Stomach (tissue), 9 donors: ENCODE data around the gene SLC17A9. TPM values are rescaled to one million over a fixed set of nuclear protein-coding genes. Genes with fewer than 3 reads are reported as not detected.
A peak's percentile ranks its signal among the peaks of the same experiment; 100 is the strongest.

Experiments used
- DNase-seq, 2 donors: peaks; one replicate each; pipeline versions ENCODE4 v3.0.0 to v3.0.0-alpha.2; 2013 to 2019
- H3K27ac ChIP-seq, 5 donors: fragments of 200-600 bp in 4 of 5; sonication (generic) in 4 of 5; one replicate each; pipeline ENCODE4 v1.5.1; 2013 to 2019; ENCODE audit warnings: mild to moderate bottlenecking in 1 of 5, moderate library complexity in 1 of 5
- H3K27me3 ChIP-seq, 3 donors: fragments of 200-600 bp; sonication (generic); one replicate each; pipeline ENCODE4 v1.5.1; 2017 to 2019; ENCODE audit warnings: mixed run types in 1 of 3
- H3K36me3 ChIP-seq, 4 donors: fragments of 200-600 bp; sonication (generic); 1 replicate in 3 of 4; 2 replicates in 1 of 4; pipeline ENCODE4 v1.5.1; 2016 to 2019
- H3K4me1 ChIP-seq, 4 donors: fragments of 200-600 bp; sonication (generic); one replicate each; pipeline ENCODE4 v1.5.1; 2016 to 2019
- H3K4me3 ChIP-seq, 4 donors: fragments of 200-600 bp; sonication (generic) in 3 of 4; one replicate each; pipeline ENCODE4 v1.5.1; 2016 to 2019; ENCODE audit warnings: mild to moderate bottlenecking in 1 of 4
- H3K9me3 ChIP-seq, 4 donors: fragments of 200-600 bp; sonication (generic); one replicate each; pipeline ENCODE4 v1.5.1; 2016 to 2019
- CTCF ChIP-seq, 7 experiments: fragments of 450-650 bp in 4 of 7; fragments of 200-600 bp in 3 of 7; sonication (generic) in 3 of 7; IDR thresholded peaks; one replicate each; pipeline ENCODE4 v1.5.1; 2016 to 2019; ENCODE audit warnings: antibody characterized with exemption in 7 of 7, control low read depth in 2 of 7, mild to moderate bottlenecking in 1 of 7
- EP300 ChIP-seq: sonication (generic); formaldehyde crosslinking; IDR thresholded peaks from one replicate; pipeline ENCODE4 v1.6.1; 2017; ENCODE audit warnings: antibody characterized with exemption
- POLR2A ChIP-seq, 4 donors: fragments of 450-650 bp; IDR thresholded peaks; one replicate each; pipeline ENCODE4 v1.6.1; 2016; ENCODE audit warnings: antibody characterized with exemption in 4 of 4, control low read depth in 2 of 4, mild to moderate bottlenecking in 1 of 4, moderate library complexity in 1 of 4
- POLR2AphosphoS5 ChIP-seq, 3 donors: sonication (generic); formaldehyde crosslinking; IDR thresholded peaks; one replicate each; pipeline ENCODE4 v1.6.1; 2016; ENCODE audit warnings: antibody characterized with exemption in 3 of 3
- WGBS, 5 donors: extraction: QIAGEN DNeasy Blood & Tissue Kit in 3 of 5; methylation state at CpG; one replicate each; pipeline versions ENCODE4 v1.1.5 to v1.1.7; 2013 to 2018; 5-methylcytosine and 5-hydroxymethylcytosine counted together
- intact Hi-C: fragments of 100-400 bp; cut with DNase I; formaldehyde crosslinking; loops from one replicate; pipeline ENCODE4 v1.15.1; 2023; ENCODE audit warnings: low total_unique reads
- polyA plus RNA-seq, 3 donors: library from polyadenylated mRNA; stranded (reverse); fragments of 200-250 nt; gene quantifications; one replicate each; pipeline ENCODE4 v1.2.3, GENCODE V29; 2013
- total RNA-seq, 5 donors: library from RNA; depleted of rRNA; stranded (reverse); fragments of >200 nt; gene quantifications; one replicate each; pipeline versions ENCODE4 v1.1.0 to v1.2.3, GENCODE V29; 2014 to 2016
- donor health status: healthy with polysubstance abuse.
- donor health status: Bipolar disorder and iron deficiency.
- donor health status: healthy.

Gene SLC17A9
- total and polyA plus RNA-seq, 8 donors: 1.1 to 76.4 (median 12.6) TPM

- peaks cover 0 to 20% (median 9%) of the 10 kb centered on the region in 4 donors for H3K9me3 ChIP-seq
- H3K27me3 ChIP-seq: peaks cover 26 to 95% (median 86%) of the 10 kb centered on the region in 3 donors
- WGBS, 5 donors: 8 to 17% (median 13%) methylated on average over 10 to 11 of the region's 11 CpGs
- intact Hi-C loops: no loop called here
- no peaks in the 10 kb centered on the region for H3K36me3 ChIP-seq
- peaks cover 0 to 7% (median 3%) of the 10 kb centered on the region in 4 donors for H3K4me1 ChIP-seq
- H3K4me3 ChIP-seq: no peak overlapping the region
- TF ChIP-seq CTCF (IDR thresholded peaks at IDR 0.05) (no peak), POLR2AphosphoS5 (IDR thresholded peaks at IDR 0.05) (no peak), POLR2A (IDR thresholded peaks at IDR 0.05) (no peak), EP300 (no peak)
- peak in 1 of 2 donors; percentile 49 for DNase-seq
- no peak overlapping the region for H3K27ac ChIP-seq
These were observed 62.2 kb downstream of the SLC17A9 start for GRCh38 chr20:63014710-63015109.

- no peaks in the 10 kb centered on the region for H3K36me3 ChIP-seq
- no peak for DNase-seq
- TF ChIP-seq POLR2AphosphoS5 (IDR thresholded peaks at IDR 0.05) (no peak), EP300 (no peak)
- peaks cover 0 to 22% (median 10%) of the 10 kb centered on the region in 4 donors for H3K9me3 ChIP-seq
- H3K27ac ChIP-seq: no peak overlapping the region
- peaks cover 0 to 2% (median 0%) of the 10 kb centered on the region in 4 donors for H3K4me1 ChIP-seq
- no peak overlapping the region for H3K4me3 ChIP-seq
- 35 to 58% (median 49%) methylated on average over 10 to 15 of the region's 15 CpGs for WGBS, 5 donors
- peaks cover 23 to 95% (median 81%) of the 10 kb centered on the region in 3 donors for H3K27me3 ChIP-seq
- intact Hi-C loops: no loop called here
These were observed 62.7 kb downstream of the SLC17A9 start for GRCh38 chr20:63015147-63015661.

- H3K27me3 ChIP-seq: peaks cover 20 to 95% (median 79%) of the 10 kb centered on the region in 3 donors
- WGBS, 5 donors: 70 to 79% (median 73%) methylated on average over 15 to 21 of the region's 22 CpGs
- H3K27ac ChIP-seq: no peak overlapping the region
- no peak overlapping the region for H3K4me3 ChIP-seq
- DNase-seq: no peak
- intact Hi-C loops: no loop called here
- TF ChIP-seq EP300 (no peak), POLR2A (IDR thresholded peaks at IDR 0.05) (no peak), CTCF (IDR thresholded peaks at IDR 0.05) (no peak), POLR2AphosphoS5 (IDR thresholded peaks at IDR 0.05) (no peak)
- H3K4me1 ChIP-seq: no peaks in the 10 kb centered on the region
- peaks cover 0 to 29% (median 16%) of the 10 kb centered on the region in 4 donors for H3K9me3 ChIP-seq
- no peaks in the 10 kb centered on the region for H3K36me3 ChIP-seq
These were observed 63.3 kb downstream of the SLC17A9 start for GRCh38 chr20:63015662-63016361.

- WGBS, 5 donors: 50 to 66% (median 55%) methylated on average over 11 to 14 of the region's 14 CpGs
- peaks cover 0 to 30% (median 17%) of the 10 kb centered on the region in 4 donors for H3K9me3 ChIP-seq
- no peak overlapping the region for H3K27ac ChIP-seq
- peaks cover 20 to 95% (median 77%) of the 10 kb centered on the region in 3 donors for H3K27me3 ChIP-seq
- intact Hi-C loops: no loop called here
- TF ChIP-seq EP300 (no peak), POLR2A (IDR thresholded peaks at IDR 0.05) (no peak), CTCF (IDR thresholded peaks at IDR 0.05) (no peak)
- no peak overlapping the region for H3K4me3 ChIP-seq
- H3K36me3 ChIP-seq: no peaks in the 10 kb centered on the region
- no peaks in the 10 kb centered on the region for H3K4me1 ChIP-seq
- DNase-seq: no peak
These were observed 64.1 kb downstream of the SLC17A9 start for GRCh38 chr20:63016514-63017075.
